Esophagus squamous epithelium (tissue), 4 donors: Measurements from ENCODE around the gene MRPL53.

Experiments
- POLR2A ChIP-seq, 4 donors: fragments of 450-650 bp; IDR thresholded peaks; one replicate each; pipeline ENCODE4 v1.6.1; 2017; ENCODE audit warnings: antibody characterized with exemption in 4 of 4, mild to moderate bottlenecking in 4 of 4, moderate library complexity in 3 of 4
- TF ChIP-seq, protein P1 (sequence below), 6 experiments: fragments of 450-650 bp in 4 of 6; fragments of 200-600 bp in 2 of 6; sonication (generic) in 2 of 6; IDR thresholded peaks; one replicate each; pipeline ENCODE4 v1.5.1; 2016 to 2019; ENCODE audit warnings: antibody characterized with exemption in 6 of 6, mild to moderate bottlenecking in 4 of 6, moderate library complexity in 4 of 6

DNA sequence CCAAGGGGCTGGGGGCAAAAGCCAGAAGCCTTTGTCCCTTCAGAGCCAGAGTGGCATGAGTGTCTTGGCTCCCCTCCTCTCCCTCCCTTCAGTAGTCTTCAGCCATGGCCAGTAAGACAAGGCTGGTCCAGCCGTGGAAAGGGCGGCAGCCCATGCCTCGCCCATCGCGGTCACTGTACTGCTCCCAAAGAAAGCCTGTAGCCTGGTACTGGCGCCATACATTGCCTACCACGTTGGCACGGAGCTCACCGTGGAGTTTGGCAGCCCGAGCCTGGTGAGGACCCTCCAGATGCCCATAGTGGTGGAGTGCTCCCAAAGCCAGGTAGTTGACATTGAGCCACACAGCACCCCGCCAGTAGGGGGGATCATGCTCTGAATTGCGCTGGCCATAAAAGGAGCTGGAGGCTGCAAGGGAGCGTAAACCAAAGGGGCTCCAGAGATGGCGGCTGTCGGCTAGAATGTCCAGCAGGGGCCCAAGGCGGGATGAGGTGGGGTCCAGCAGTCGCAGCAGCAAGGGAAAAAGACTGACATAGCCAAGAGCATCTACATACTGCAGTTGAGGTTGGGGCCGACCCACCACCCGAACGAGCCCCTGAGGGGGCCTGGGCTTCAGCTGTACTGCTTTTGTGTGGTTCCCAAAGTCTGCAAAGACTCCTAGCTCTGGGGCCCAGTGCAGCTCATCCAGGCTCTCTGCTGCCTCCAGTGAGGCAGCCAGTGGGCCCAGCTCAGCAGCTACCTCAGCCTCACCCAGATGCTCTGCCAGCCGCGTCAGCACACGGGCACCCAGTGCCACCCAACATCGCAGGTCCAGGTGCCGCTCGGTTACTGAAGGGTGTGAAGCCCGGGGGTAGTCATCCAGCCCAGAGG lies 11.1 kb downstream of the MRPL53 start:
- no peak for TF ChIP-seq POLR2A (IDR thresholded peaks at IDR 0.05)
- TF ChIP-seq, protein P1, sequence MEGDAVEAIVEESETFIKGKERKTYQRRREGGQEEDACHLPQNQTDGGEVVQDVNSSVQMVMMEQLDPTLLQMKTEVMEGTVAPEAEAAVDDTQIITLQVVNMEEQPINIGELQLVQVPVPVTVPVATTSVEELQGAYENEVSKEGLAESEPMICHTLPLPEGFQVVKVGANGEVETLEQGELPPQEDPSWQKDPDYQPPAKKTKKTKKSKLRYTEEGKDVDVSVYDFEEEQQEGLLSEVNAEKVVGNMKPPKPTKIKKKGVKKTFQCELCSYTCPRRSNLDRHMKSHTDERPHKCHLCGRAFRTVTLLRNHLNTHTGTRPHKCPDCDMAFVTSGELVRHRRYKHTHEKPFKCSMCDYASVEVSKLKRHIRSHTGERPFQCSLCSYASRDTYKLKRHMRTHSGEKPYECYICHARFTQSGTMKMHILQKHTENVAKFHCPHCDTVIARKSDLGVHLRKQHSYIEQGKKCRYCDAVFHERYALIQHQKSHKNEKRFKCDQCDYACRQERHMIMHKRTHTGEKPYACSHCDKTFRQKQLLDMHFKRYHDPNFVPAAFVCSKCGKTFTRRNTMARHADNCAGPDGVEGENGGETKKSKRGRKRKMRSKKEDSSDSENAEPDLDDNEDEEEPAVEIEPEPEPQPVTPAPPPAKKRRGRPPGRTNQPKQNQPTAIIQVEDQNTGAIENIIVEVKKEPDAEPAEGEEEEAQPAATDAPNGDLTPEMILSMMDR (IDR thresholded peaks at IDR 0.05): no peak
